NCI-H1092 (cell line): ENCODE results near the gene FMNL2.

ENCODE experiments used
- DNase-seq: peaks from one replicate; lab custom pipeline; 2025; lab: John Stamatoyannopoulos, UW

The FMNL2 gene

GRCh38 chr2:152339556-152340286 is 4.7 kb downstream of the FMNL2 start:
- DNase-seq: no peak

GRCh38 chr2:152342259-152343046 is 7.5 kb downstream of the FMNL2 start:
- no peak for DNase-seq

DNA sequence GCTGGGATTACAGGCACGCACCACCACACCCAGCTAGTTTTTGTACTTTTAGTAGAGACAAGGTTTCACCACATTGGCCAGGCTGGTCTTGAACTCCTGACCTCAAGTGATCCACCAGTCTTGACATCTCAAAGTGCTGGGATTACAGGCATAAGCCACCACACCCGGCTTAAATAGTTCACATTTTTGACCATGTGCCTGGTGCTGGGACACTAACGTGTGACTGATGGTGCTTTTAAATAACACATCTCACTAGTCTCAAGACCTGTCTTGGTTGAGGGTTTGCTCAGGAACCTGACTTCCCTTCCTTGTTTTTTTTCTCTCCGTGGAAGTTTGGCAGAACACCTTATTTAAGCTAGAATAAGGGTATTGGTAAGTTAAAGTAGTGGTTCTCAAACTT is 8.5 kb downstream of the FMNL2 start:
- no peak for DNase-seq

DNA sequence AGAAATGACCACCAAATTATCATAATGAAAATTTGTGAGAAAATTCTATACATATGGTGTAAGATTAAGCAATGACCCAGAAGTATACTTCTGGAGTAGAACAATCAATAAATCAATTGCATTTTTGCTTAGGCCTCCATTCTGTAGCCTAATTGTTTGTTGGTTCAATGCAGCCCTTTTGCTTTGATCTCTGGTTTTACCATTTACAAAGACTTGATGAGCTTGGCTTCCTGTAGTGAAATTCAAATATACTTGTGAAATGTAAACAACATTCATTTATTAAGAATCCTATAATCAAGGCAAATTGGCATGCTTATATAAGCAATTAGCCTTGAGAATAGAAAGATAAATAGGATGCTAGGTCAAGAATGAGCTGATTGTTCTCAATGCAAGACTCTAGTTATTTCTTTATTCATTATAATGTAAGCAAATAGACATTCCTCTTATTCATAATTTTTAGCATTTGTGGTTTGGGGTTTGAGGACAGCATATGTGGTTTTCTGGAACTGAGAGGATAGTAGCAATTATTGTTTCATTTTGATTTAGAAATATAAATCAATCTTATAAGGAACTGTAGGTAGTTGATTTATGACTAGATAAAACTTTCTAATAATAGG is 9.7 kb downstream of the FMNL2 start:
- DNase-seq: no peak

DNA sequence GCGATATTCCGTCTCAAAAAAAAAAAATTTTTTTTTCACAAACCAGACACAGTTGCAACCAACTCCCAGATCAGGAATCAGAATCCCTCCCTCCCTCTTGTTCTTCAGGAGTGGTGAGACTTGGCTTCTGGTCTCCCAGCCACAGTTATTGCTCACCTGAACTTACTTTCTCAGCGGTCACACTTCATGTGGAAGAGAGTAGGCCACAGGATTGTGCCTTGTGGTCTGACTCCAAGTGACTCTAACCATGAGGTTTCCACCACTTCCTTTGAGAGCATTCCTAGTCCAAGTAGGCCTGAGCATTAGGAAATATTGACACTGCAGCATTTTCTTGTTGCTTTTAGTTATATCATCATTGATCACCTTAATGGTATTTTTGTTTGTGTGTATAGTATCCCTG is 12.1 kb downstream of the FMNL2 start:
- no peak for DNase-seq

DNA sequence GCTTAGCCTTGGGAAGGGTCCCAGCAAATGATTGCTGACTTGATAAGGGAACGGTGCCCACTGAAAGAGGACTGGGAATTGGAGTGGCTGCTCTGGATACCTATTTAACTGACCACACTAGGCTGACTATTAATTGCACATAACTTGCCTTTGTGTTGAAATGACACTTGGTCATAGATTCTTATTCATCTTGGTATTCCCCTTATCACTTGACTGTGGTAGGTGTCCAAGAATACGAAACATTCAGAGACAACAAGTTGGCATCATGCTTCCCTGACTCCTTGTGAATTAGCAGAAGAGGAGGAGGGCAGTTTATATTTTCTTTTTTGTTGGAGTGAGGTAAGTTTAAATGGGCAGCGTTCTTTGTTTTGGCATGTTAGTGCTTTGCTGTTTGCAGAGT is 13.4 kb downstream of the FMNL2 start:
- DNase-seq: no peak

GRCh38 chr2:152349416-152349815 is 14.4 kb downstream of the FMNL2 start:
- DNase-seq: no peak

DNA sequence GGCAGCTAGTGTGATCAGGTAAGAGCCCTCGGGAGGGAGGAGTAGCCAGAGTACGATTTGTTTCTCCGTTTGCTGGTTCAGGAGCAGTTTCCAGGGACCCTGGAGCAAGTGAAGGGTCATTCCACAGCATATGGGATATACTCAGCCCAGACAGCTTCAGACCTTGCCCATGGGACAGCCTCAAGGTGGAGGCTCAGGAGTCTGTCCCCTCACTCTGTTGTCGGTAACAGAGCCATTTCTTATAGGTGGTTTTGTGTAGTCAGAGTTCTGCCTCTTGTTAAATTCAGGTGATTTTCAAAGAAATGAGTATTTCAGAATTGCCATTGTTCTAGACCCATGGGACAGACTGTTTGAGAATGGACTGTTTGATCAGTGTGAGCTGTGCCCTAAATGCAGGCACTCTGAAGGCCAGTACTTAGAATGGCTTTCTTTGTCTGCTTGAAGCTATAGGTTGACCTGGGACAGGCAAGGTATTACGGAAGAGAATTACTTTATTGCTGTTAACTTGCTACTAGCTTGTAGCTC is 15.2 kb downstream of the FMNL2 start:
- DNase-seq: no peak

DNA sequence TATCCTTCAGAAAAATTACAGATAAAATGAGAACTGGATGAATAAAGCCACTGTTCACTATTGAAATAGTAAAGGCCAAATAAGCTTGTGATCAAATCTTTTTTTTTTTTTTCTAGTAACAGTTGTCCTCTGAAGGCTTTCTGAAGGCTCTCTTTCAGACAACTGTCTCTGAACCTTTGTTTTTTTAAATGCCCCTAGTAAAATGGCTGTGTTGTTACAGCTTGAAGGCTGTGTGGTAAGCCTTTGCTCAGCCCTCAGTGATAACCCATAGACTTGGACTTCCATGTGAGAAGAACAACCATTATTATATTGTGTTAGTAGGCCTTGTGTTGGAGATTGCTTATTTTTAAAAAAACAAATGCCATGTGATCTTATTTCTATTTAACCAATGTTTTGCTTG is 17.6 kb downstream of the FMNL2 start:
- no peak for DNase-seq

DNA sequence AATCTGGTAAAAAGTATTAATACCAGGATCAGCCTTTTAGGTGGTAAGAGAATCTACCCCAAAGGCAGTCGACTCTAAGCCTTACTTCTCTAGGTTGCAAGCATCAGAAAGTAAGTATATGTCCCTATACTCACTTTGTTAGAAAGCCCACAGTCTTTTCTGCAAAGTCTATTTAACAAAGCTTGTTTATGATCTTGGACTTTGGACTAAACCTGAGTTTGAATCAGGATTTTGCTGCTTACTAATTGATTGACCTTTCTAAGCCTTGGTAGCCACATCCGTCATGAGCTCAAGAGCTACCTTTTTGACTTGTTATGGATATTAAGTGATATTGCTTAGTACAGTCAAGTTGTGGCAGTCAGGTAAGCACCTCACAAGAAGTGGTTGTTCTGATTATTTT is 18.4 kb downstream of the FMNL2 start:
- DNase-seq: no peak

DNA sequence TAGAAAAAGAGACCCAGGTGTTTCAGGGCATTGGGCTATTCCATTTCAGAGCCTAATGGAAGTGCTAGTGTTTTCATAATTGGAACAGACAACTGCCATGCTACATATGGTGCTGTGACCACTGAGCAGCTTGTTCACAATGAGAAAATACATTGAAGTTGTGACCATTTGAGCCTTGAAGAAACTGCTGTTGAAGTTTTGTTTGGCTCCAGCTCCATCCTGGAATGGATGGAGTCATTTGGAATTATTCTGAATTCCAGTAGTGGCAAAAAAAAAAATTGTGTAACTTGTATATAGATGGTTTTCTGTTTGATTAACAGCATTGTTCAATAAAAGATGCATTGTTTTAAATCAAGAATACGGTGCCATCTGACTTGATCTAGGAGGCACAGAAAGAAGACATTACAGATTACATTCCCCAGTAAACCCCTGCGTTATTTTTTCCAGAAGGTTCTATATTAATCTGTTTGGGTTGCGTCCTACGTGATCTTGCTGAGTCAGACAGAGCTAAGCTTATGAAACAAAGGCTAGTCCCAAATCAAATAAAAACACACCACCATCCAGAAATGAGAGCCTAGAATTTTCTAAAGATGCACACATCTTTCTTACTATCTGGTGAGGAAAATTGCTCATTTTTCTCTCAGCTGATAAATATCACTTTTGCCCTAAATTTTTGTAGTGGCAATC is 19.2 kb downstream of the FMNL2 start:
- no peak for DNase-seq

GRCh38 chr2:152354909-152355308 is 19.9 kb downstream of the FMNL2 start:
- no peak for DNase-seq

DNA sequence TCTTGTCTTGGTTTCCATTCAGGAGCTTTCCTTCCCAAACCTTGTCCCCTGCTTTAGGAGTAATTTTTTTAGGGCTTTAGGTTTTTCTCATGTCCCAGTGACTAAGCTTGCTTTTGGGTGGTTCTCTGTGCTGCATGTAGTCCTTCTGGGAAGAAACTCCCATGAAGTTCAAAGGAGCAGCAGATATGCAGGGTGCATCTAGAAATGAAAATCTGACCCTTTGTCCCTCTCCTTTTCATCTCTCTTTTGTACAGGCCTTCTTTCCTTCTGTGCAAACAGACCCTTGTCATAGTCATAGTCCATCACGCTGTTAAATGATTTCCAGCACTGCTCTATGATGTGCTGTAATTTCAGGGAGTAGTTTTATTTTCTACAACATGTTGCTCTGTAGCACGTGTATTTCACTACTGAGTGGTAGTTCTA is 20.4 kb downstream of the FMNL2 start:
- DNase-seq: no peak

- no peak for DNase-seq
Observed at GRCh38 chr2:152359573-152360363, 24.8 kb downstream of the FMNL2 start.

DNA sequence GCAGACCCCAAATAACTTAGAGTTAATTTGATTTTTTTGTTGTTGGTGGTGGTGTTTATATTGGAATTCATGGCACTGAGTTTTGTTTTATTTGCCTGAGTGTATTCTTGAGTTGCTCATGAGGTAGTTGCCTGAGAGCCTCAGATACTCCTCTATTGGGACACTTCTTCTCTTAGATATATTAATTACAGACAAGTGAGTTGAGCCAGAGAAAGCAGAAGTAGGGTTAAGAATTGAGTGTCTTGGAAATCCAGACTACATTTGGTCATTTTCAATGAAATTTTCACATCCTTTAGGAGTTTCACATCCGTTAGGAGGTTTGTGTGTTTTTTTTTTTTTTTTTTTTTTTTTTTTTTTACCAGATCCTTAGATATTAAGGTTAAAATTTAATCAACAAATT is 29.0 kb downstream of the FMNL2 start:
- DNase-seq: no peak

- no peak for DNase-seq
Observed at GRCh38 chr2:152367547-152368390, 32.8 kb downstream of the FMNL2 start.

DNA sequence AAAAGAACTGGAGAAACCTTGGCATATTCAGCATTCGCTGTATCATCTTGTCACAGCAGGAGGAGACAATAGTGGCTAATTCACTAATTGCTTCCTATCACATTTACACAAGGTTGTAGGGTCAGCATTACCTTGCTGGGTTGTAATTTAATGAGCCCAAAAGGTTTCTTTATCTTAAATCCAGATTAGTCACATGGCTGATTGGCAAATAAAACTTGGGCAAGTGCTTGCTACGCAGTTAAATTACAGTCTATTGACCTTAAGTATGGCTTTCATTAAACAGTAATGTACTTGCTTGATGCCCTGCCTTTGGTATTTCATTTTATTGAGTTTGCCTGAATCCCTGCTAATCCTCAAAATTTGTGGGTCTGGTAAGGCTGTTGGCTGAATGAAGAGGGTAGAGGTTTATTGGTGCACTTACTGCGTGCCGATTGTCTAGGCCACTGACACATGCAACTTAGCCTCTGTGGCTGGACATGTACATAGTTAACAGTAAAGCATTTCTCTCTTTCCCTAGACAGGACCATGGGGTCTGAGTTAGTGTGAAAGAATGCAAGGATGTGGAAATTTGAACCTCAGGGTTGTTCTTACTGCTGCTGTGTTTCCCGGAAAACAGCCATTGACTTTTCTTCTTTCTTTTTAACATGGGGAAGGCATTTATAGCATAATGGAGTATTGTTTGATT is 34.3 kb downstream of the FMNL2 start:
- DNase-seq: no peak

DNA sequence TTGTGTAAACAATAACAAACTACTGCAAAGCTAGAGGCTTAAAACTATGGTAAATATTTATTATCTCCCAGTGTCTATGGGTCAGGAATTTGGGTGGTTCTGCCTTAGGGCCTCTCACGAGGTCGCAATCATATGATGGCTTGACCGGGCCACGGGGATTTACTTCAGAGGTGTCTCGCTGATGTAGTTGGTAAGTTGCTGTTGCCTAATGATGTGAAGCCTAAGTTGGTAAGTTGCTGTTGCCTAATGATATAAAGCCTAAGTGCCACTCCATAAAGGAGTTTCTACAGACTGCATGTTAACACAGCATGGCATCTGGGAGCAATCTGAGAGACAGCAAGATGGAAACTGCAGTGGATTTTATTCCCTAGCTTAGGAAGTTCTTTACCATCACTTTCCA is 35.8 kb downstream of the FMNL2 start:
- DNase-seq: no peak

GRCh38 chr2:152372438-152372984 is 37.5 kb downstream of the FMNL2 start:
- no peak for DNase-seq

DNA sequence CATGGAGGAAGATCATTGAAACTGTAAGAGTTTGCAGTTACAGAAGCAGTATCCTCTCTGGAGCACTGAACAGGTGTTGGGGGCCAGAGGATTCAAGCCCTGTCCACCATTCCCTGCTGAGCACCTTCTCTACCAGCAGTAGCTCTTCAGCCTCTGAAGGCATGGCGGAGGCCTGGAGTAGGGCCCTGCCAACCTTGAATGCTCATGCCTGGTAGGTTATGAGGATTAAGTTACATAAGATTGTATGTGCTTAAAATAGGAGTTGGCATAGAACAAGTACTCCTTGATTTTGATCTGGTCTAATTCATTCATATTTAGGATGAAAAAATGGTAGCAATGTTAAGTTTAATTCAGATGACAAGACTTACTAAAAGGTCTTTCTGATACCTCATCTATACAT is 40.2 kb downstream of the FMNL2 start:
- DNase-seq: no peak
